Measurements from ENCODE around the gene NEK1. TPM values are rescaled to one million over a fixed set of nuclear protein-coding genes. Genes with fewer than 3 reads are reported as not detected.

The NEK1 gene
- total and polyA plus RNA-seq, 2 of the 8 experiments (the other 6 are each of a cell fraction or from before 2014, with no cell fraction given), result 3.9 to 11.7 TPM

- peak overlapping the region; percentile 52 to 58 for H3K4me2 ChIP-seq (ENCODE audit: insufficient read depth in 1 of 2, low read depth in 2 of 2, low read length in 2 of 2)
- no peak overlapping the region for H2BK20ac ChIP-seq (ENCODE audit: low read length)
- H3K79me1 ChIP-seq (ENCODE audit: low read depth, low read length), result no peaks in the 10 kb centered on the region
- no peak overlapping the region for H3K4ac ChIP-seq (replicated peaks; ENCODE audit: insufficient read length, low read depth, low read length)
- H3K9me3 ChIP-seq (ENCODE audit: insufficient read depth in 2 of 2, low read depth in 1 of 2, low read length in 1 of 2), result no peaks in the 10 kb centered on the region
- WGBS, 2 experiments (ENCODE audit: extremely low coverage in 1 of 2, insufficient coverage in 1 of 2, insufficient read length in 1 of 2, insufficient replicate concordance in 2 of 2, low coverage in 1 of 2, low lambda C conversion rate in 2 of 2, missing lambda C conversion rate in 1 of 2), result 26% methylated on average over 1 of the region's 1 CpG; no CpG with 5 or more reads in 1 of the 2 experiments
- FAIRE-seq (peak; percentile 85), DNase-seq (ENCODE audit: low read depth in 1 of 2, low spot score in 2 of 2) (peak in 1 of 2 experiments; percentile 17)
- H4K91ac ChIP-seq (replicated peaks; ENCODE audit: insufficient read length, low read length), result no peak overlapping the region
- no peak overlapping the region for H3K23ac ChIP-seq (ENCODE audit: insufficient read length)
- no peaks in the 10 kb centered on the region for H3K23me2 ChIP-seq (ENCODE audit: low read depth, low read length)
- H2AK5ac ChIP-seq (ENCODE audit: low read depth, low read length), result no peak overlapping the region; the same call in 1 of the 2 replicates
- H2BK5ac ChIP-seq (ENCODE audit: low read depth, low read length), result no peak overlapping the region
- H3K14ac ChIP-seq (ENCODE audit: insufficient read length), result no peak overlapping the region
- peaks cover 0 to 2% (median 2%) of the 10 kb centered on the region in 4 experiments; a peak in 3 of 7 replicates for H3K4me1 ChIP-seq (replicated peaks in 1 of 4; ENCODE audit: control insufficient read depth in 3 of 4, insufficient read depth in 4 of 4, low read length in 3 of 4)
- H3K56ac ChIP-seq (replicated peaks; ENCODE audit: insufficient read length, low read depth, low read length), result no peak overlapping the region
- no peak overlapping the region for H3K9ac ChIP-seq (replicated peaks in 1 of 4; ENCODE audit: extremely low read depth in 1 of 4, low read depth in 3 of 4, low read length in 3 of 4)
- no peak overlapping the region for H3K4me3 ChIP-seq (ENCODE audit: extremely low read depth in 1 of 4, insufficient read depth in 2 of 4, low read depth in 3 of 4, low read length in 4 of 4)
- H3K27ac ChIP-seq (ENCODE audit: low read depth, low read length), result no peak overlapping the region
- POLR2A ChIA-PET (ENCODE audit: partially characterized antibody), result no interaction called here
- no peaks in the 10 kb centered on the region for H4K20me1 ChIP-seq (replicated peaks in 1 of 2; ENCODE audit: control insufficient read depth in 1 of 2, insufficient read depth in 2 of 2, low read length in 2 of 2)
- no peak overlapping the region for H2BK12ac ChIP-seq (ENCODE audit: low read depth, low read length)
- CTCF ChIA-PET (ENCODE audit: partially characterized antibody), result interaction anchor here (1.0 to 1.6 kb wide), 4 partner anchors 28 to 481 kb away, joined by 3 to 4 read pairs (median 4); no protein-coding TSS in a partner anchor
- H4K8ac ChIP-seq (ENCODE audit: extremely low read depth, insufficient read depth, low read length), result no peak overlapping the region
- no peak overlapping the region for H2BK120ac ChIP-seq (replicated peaks; ENCODE audit: low read depth, low read length)
- H3K27me3 ChIP-seq (replicated peaks in 1 of 4; ENCODE audit: control insufficient read depth in 3 of 4, extremely low read depth in 1 of 4, insufficient read depth in 3 of 4, low read length in 3 of 4), result no peaks in the 10 kb centered on the region
- H3K36me3 ChIP-seq (ENCODE audit: control insufficient read depth in 2 of 4, insufficient read depth in 4 of 4, low read length in 3 of 4), result no peaks in the 10 kb centered on the region; a peak in 1 of 8 replicates
- H2BK15ac ChIP-seq (ENCODE audit: low read length), result no peak overlapping the region
- H2AFZ ChIP-seq (ENCODE audit: low read length), result no peak overlapping the region
- no peak overlapping the region for H4K5ac ChIP-seq (ENCODE audit: insufficient read length, low read depth, low read length)
- H3K79me2 ChIP-seq (ENCODE audit: control insufficient read depth in 1 of 2, insufficient read depth in 2 of 2, low read length in 2 of 2), result no peaks in the 10 kb centered on the region
- no peak overlapping the region for H3K18ac ChIP-seq (ENCODE audit: extremely low read depth, low read length)
- TF ChIP-seq TEAD4 (IDR thresholded peaks at IDR 0.05; ENCODE audit: low read depth, low read length) (peak; percentile 81), NANOG (IDR thresholded peaks at IDR 0.05; ENCODE audit: insufficient read depth, low read depth, low read length, poor library complexity, severe bottlenecking) (peak; percentile 58), SAP30 (IDR thresholded peaks at IDR 0.05; ENCODE audit: insufficient read depth, insufficient replicate concordance, low read length) (no peak), EGR1 (IDR thresholded peaks at IDR 0.05; ENCODE audit: borderline replicate concordance, low read depth, low read length) (no peak), CREB1 (IDR thresholded peaks at IDR 0.05) (no peak), RXRA (IDR thresholded peaks at IDR 0.05; ENCODE audit: insufficient read depth, low read depth, low read length) (no peak), SRF (IDR thresholded peaks at IDR 0.05; ENCODE audit: low read depth, low read length) (no peak), EP300 (IDR thresholded peaks at IDR 0.05; ENCODE audit: borderline replicate concordance in 1 of 2, low read depth in 2 of 2, low read length in 2 of 2) (no peak), USF2 (IDR thresholded peaks at IDR 0.05; ENCODE audit: low read length) (no peak), TBP (IDR thresholded peaks at IDR 0.05; ENCODE audit: low read depth, low read length) (no peak), RFX5 (IDR thresholded peaks at IDR 0.05; ENCODE audit: borderline replicate concordance, low read depth, low read length) (no peak), POU5F1 (IDR thresholded peaks at IDR 0.05; ENCODE audit: low read depth, low read length) (no peak), PHF8 (conservative IDR thresholded peaks at IDR 0.05; ENCODE audit: low read depth, low read length) (no peak)
Observed at GRCh38 chr4:169404960-169405359, 207.4 kb downstream of the NEK1 start.
